ENCODE data around the gene GUCY1B1.

GUCY1B1 gene

DNA sequence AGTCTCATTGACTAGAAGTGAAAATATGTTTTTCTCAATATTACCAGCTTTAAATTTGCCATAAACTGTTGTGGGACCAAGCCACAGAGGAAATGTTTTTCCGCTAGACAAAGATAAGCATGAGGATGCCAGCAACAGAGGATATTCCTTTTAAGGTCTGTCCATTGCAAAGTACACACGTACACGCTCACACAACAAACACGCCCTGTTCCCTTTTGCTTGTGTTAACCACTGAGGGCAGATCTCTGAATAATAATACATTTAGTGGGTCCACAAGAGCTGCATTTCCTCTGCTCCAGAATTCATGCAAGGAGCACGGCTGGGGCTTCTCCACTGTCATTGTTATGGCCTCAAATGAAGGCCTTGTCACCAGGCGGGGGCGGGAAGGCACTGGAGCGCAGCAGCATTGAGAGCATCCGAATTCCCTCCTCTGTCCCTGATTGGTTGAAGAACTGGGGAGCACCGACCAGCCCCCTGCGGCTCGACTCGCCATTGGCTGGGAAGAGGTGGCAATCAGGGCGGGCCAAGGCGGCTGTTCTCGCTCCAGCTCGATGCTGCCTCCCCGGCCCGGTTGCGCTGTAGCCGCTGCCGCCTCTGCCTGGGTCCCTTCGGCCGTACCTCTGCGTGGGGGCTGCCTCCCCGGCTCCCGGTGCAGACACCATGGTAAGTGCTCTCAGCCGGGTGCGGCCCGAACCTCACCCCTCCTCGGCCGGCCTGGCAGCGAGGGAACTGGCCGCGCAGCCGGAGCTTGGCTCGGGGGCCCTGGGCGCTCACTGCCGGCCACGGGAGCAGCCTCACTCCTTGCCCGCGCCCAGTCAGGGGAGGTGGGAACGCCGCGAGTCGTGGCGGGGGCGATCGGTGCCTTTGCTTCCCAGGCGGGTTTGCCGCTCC, at the start of gene GUCY1B1:
Gene GUCY1B1, plus strand, starts transcription at position 541 of the 891 bp plus-strand sequence. Its CDS starts 120 bp downstream, at position 661.
- peak; percentile 78 for DNase-seq

DNA sequence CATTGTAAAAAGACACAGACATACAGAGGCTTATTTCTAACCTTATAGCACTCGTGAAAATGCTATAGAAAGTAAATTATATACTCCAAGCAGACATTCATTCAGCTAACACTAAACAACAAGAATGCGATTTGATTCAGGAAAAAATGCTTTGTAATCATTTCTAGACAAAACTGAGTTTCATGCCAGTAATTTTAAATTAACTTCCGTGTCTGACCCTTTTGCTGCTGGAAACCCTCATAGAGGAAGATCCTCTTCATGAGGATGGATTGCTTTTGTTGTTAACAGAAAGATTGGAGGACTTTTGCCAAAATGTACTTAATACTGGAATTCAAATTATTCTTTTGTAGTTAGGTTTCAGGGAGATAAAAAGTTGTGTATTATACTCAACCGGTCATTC, 48.9 kb upstream of the GUCY1B1 start:
- no peak for DNase-seq

DNA sequence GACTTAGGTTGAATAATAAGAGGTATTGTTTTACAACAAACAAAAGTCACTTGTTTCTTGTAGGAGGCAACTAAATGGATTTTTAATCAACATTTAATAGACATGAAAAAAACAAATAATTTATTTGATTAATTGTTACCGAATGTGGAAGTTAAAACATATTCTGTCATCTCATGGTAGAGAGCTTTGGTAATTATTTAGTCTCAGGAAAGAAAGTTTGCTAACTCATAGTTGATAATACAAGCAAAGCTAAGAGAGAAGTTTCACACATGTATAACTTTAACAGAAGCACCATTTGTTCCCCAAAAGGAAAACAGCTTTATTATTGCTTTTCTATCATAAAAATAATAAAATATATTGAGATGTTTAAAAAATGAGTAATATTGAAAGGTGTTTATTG, 47.3 kb upstream of the GUCY1B1 start:
- DNase-seq, result no peak

DNA sequence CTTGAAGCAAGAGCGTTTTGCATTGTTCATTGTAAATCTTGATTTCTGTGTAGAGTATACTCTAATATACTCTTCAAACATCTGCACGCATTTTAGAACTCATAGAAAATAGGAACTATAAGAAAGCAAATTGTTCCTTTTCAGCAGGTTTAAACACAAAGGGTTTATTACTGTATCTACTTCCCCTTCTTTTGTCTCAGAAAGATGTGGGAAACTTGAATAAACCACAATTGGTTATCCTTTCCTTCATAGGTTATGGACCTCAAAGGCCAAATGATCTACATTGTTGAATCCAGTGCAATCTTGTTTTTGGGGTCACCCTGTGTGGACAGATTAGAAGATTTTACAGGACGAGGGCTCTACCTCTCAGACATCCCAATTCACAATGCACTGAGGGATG, 46.0 kb upstream of the GUCY1B1 start:
- no peak for DNase-seq

DNA sequence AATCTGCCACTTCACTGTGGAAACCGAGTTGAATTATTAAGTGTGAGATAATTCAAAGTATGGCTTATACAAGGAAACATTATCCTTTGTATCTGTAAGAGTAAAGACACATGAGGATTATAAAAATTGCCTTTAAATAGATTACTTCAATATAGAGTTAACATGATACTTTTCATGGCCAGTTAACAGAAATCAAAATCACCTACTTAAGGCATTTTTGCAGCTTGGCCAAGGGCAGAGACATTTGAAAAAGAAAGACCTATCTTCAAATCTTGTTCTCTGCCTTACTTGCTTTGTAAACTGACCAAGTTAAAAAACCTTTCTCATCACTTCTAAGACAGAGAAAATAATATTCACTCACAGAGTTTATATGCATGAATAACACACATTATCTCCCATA, 44.9 kb upstream of the GUCY1B1 start:
- DNase-seq, result no peak

DNA sequence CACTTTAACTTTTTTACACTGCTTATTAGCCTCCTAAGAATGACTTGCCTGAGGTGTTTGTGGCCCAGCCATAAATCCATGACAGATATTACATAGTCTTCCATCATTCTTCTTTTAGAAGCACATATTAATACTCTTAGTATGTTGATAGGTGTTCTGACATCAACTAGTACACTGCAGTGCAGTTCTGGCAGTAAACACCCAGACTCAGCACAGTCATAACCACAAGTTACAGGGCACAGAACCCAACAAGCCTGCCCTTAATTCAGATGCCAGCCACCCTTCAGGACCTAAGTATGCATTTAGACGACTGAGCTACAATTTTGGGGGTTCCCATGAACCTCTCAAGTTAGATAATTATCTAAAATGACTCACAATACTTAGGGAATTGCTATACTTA, 36.5 kb upstream of the GUCY1B1 start:
- no peak for DNase-seq

DNA sequence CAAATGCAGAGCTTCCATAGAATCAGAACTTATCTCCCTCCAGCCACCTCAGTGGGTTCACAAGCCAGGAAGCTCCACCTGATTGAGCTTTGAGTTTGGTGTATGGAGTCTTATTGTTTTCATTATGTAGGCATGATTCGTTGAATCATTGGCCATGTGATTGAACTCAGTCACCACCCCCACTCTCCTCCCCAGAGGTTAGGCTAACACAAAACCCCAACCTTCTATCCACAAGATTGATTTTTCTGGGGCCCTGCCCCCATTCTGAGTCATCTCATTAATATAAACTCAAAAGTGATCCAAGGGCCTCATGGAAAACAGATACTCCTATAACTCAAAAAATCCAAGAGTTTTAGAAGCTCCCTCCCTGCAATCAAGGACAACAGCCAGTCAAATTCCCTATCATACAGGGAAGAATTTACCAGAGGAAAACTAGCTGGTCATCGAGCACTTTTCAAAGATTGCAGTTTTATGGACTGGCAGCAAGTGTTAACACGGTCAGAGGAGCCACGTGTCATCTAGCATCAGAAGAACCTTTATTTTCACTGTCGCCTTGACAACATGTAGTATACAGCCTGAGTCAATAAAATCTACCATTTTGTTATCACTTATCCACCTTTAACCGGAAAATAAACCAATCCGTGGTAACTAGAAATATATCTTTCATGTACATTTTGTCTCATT, 35.9 kb upstream of the GUCY1B1 start:
- DNase-seq, result no peak

DNA sequence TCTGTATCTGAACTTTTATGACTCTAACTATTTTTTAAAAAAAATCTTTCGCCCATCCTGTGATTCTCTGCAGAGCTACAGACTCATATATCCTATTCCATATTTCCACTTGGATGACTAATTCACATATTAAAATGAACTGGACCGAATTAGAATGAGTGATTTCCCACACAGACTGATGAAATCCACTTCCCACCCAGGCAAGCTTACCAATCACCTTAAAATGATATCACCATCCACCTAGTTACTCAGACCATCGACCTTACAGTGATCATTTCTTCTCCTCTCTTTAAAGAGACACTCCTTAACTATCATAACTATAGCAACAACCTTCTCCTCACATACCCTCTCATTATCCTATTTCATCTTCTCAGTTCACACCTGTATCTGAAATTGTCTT, 34.1 kb upstream of the GUCY1B1 start:
- DNase-seq, result no peak

DNA sequence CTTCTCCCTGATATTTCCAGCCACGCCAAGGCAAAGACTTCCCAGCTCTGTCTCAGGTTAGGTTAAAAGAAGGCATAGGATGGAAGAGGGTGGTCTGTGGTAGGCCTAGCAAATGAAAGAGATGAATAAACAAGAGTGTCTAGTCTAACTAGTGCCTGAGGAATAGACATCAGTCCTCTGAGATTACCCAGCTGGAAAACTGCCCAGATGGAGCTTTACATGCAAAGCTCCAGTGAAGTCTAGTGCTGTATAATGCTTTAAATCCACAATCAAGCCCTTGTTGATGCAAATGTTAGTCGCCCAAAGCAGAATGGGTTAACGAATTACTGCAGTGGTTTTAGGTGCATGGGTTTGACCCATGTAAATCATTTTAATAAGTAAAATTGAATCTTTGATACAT, 24.8 kb upstream of the GUCY1B1 start:
- no peak for DNase-seq

DNA sequence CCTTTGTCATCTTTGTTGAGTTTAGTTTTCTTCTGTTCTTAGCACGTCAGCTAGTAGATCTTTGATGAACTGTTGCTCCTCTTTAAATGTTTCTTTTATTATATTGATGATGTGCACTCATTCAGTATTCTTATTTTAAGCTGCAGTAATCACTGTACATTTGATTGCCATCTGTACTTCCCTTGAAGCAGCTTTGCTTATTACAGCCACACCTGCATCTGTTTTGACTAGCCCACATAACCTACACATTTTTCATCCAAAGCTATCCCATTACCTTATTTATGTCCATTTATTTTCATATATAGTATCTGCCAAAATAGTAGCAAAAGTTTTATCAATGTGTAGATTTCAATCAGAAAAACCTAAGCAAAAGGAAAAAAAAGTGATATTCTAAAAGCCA, 23.9 kb upstream of the GUCY1B1 start:
- no peak for DNase-seq

DNA sequence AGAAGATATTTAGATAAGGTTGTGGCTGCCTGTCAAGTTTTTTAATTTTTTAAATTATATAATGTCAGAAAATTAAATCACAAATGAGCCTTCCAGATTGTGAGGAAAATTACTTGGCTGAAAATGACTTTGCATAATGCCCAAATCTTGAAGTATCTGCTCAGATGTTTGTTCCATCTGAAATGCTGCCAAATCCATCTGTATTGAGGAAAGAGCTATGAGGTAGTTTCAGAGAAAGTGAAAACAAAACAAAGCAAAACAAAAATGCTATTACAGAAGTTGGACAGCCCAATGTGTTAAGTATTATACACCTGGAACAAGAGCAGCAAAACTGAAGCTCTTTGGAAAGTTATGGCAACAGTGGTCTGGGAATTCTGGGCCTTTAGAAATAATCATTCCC, 23.3 kb upstream of the GUCY1B1 start:
- no peak for DNase-seq

DNA sequence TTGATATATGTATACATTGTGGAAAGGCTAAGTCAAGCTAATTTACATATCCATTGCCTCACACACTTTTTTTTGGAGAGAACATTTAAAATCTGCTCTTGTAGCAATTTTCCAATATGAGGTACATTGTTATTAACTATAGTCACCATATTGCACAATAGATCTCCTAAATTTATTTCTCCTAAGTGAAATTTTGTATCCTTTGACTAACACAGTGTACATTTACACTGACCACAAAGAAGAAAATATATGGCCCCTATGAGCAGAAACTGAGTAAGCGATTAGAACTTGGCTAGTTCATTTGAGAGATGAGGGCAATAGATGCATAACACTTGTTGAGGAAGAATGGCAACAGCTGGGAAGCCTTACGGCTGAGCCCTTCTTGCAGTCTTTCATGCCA, 20.3 kb upstream of the GUCY1B1 start:
- DNase-seq, result no peak

DNA sequence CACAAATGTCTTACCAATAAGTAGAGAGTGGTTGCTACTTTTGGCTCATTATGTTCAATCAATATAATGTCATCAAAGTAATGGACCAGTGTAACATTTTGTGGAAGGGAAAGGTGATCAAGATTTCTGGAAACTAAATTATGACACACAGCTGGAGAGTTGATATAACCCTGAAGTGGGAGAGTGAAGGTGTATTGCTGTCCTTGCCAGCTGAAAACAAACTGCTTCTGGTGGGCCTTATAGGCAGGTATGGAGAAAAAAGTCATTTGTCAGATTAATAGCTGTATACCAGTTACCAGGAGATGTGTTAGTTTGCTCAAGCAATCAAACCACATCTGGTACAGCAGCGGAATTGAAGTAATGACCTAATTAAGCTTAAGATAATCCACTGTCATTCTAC, 17.3 kb upstream of the GUCY1B1 start:
- no peak for DNase-seq

DNA sequence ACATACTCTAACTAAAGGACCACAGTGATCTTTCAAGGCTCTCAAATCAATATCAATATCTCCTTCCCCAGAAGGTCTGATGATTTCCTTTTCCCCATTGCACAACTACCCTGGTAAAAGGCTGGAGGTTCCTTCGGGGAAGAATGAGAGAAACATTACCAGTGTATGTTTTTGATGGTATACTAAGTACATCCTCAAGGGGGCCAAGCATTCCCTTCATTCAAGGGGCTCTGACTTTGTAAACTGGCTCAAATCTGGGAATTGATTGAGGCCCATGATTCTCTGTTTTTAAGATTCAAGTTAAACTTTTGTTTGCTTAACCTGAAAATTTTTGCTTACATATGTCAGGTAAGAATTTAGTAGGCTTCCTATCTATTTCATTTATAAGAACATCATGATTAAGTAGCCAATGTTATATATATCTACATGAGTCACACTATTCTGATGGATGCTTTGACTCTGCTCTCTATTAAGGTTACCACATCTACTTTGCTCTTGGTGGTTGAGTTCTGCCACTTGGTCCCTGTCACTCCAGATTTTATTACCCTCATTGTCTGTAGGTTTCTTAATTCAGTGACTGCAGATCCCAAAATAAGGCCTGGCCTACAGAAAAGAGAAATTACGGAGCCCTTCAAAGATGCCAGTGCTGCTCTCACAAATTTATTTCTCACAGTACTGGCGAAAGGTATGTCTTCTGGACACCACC, 16.4 kb upstream of the GUCY1B1 start:
- DNase-seq, result no peak

DNA sequence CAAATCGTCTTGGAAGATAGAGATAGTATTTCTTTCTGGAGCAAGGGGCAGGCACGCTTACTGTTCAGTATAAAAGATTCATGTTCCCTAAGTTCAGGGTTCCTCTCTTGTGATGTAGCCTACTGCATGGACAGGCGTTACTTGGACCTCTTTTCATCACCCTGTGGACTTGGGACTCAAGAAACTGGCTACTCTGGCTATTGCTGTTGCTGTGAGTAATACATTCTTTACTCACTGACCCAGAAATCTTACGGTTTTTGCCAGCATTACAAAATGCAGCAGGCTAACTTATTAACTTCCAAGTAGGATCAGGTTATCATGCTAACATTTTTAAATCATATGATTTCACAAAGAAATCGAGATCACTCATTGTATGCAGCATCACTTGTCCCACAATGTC, 12.8 kb upstream of the GUCY1B1 start:
- DNase-seq, result no peak

DNA sequence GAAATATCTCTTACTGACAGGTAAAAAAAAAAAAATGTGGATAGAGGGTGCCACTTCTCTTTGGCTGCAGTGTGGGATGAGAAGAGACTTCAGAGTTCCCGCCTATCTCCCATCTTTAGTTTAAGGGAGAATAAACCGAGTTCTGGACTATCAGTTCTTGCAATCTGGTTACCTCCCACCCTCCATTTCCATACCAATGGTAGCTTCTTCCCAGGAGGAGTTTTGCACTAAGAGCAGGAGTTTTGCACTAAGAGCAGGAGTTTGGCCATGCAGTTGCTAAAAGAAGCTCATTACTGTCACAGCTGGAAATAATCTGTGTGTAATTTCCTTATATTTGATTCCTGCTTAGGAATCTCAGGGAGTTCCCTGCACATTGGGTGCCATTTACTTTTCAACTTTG, 10.8 kb upstream of the GUCY1B1 start:
- DNase-seq, result no peak

DNA sequence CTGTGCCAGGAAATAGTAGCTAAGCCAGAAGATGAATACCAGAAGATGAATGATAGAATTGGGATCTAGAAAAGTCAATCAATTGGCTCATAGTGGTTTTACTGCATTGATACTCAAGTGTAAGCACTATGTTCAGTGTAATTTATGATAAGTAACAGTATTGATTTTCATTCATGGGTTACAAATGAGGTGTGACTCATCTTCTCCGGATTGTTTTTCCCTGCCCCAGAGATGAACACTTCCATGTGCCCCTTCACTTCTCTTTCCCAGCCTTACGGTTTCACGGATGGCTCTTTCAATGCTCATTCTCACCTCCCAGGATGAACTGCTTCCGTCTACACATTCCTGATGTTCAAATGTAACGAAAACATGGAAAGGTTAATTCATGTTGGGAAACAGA, 9.8 kb upstream of the GUCY1B1 start:
- DNase-seq, result no peak

DNA sequence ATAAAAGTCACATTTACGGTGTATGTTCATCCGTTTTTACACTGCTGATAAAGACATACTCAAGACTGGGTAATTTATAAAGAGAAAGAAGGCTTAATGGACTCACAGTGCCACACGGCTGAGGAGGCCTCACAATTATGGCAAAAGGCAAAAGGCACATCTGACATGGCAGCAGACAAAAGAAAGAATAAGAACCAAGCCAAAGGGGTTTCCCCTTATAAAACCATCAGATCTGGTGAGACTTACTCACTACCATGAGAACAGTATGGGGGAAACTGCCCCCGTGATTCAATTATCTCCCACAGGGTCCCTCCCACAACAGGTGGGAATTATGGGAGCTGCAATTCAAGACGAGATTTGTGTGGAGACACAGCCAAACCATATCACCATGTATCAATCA, 7.3 kb upstream of the GUCY1B1 start:
- DNase-seq, result no peak

DNA sequence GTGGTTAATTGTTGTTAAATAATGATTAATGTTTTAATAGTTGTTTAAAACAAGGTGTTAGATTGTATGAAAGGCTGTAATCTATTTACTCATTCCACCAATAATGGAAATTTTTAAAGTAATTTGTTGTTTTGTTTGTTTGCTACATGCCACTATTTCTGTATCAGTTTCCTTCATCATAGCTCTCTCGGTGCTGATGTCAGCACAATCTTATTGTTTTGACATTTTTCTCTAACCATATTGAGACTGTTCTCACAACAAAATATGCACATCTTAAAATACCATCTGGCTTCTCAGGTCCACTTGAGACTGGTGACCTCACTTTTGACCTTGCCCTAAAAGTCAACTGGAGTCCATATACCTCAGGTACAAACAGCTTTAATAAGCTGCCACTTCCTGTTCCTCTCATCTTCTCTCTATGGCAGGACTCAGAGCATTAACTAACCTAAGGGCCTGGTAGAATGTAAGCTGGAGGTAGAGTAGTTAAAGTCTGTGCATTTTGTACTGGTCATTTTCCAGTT, 1.0 kb upstream of the GUCY1B1 start:
- no peak for DNase-seq

DNA sequence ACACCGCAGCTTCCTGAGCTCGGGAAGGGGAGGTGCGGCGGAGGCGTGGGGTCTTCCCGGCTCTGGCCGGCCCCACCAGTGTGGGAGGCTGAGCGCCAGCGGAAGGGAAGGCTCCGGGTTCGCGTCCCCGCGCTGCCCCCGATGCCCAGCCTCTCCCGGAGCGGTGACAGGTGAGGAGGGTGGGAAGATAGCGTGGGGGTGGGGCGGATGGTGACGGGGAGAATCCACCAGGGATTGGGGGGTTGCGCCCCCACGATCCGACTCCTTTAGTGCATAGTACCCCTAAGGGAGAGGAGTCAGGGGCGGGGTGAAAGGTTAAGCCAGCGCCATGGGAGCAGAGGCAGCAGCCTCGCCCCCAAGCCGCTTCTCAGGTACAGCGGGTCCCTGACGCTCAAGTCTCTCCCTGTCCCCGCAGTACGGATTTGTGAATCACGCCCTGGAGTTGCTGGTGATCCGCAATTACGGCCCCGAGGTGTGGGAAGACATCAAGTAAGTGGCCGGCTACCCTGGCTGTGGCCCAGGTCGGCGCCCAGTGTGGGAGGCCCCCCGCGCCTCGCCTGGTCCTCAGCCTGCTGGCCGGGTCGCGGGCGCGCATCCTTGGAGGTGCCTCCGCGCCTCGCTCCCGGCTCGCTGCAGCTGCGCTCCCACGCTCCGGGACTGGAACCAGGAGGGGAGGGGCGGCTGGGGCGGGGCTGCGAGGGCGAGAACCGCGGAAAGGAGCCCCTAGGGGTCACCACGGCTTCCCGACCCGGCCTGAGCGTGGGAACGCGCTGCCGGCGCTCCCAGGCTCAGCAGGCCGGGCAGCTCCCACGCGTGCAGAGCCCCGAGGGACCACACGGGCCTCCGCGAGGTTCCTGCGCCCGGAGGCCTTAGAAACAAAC, 791 bp downstream of the GUCY1B1 start:
- peak; percentile 23 for DNase-seq

DNA sequence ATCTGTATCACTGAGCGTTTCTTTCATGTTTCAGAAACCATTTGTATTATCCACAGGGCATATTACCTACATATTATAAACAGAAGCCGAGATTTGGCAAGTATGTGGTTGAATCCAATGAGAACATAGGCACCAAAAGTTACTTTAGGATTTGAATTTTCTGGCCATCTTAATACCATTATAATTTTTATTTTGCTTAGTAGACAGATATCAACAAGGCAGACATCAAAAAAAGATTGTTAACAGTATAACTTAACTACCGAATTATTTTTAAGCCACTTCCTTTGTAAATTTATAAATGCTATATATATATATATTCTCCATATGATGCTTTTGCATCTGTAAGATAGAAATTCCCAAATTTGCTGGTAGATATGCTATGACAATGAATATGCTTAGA, 2.2 kb downstream of the GUCY1B1 start:
- DNase-seq, result no peak

DNA sequence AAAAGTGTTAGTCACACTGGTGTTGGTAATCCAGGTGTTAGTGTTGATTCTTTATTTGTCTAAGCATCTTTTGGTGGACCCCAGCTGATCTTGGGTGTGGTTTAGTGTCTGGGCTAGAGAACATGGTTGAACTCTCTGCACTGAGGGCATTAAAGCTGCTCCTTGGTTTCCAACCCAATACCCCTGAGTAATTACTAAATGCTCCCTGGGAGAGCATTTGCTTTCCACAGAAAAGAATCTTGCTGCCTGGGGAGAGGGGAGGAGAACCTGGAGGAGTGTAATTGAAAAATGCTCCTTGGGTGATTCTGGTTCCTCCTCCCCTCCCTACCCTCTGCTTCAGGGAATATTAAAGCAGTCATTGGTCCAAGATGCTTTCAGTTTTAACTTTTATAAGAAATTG, 3.1 kb downstream of the GUCY1B1 start:
- DNase-seq, result no peak

DNA sequence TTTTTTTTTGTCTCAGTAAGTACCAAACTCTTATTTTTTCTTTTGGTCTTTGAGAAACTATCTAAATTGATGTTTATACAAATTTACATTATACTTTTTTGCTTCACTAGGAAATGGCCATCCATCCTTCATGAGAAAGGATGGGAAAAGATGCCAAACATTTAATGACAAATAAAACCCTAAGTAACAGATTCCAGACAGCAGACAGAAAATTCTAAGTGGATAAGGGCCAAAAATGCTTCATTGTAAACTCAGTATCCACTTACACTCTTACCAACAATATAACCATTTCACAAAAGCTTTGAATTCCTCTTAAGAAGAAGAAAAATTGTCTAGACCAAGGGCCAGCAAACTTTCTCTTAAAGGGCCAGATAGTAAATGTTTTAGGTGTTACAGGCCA, 3.5 kb downstream of the GUCY1B1 start:
- DNase-seq, result no peak
